Stimulated activated naive CD4-positive, alpha-beta T cell (primary cell): ENCODE results near the gene WDR86.

Source experiments
- DNase-seq, 6 experiments: peaks; one replicate each; lab custom pipeline; 2025; lab: John Stamatoyannopoulos, UW

WDR86 gene

DNA sequence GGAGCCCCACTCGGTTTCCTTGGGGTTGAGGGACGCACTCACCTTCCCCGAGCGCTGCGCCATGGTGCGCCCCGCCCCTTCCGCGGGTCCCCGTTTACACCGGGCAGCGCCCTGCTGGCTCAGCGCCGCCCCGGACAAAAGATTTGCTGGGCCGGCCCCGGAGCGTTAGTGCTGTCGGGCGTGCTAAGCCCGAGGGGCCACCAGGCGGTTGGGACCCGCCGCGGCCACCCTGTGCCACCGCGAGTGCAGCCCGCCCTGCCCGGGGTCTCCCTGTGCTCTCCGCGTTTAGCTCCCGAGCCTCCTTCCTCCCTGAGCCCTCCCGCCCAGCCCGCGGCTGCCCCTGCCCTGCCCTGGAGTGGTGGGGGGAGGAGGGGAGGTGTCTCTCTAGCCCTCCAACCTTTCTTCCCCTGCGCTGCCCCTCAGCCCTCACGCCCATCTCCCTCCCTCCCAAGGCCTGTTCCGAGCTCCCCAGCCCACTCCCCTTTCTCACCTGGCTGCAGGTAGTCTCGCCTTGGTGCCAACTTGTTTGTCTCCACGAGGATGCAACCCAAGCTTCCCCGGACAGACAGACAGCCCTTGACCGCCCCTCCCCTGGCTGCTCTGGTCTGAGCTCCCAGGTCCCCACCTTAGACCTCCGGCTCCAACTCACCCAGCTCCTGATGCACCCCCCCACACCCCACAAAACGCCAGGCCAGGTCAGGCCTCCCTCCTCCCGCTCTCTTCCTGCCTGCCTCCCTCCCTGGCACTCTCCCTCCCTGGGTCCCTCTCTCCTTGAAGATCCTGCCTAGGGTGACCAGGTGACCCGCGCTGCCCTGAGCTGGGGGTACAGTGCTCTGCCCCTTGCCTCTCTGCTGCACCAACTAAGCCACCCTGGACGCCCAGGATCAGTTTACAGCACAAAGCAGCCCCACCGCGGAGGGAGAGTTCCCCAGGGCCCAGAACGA, 30.3 kb upstream of the WDR86 start, which contains the start of gene CRYGN:
TSS of gene CRYGN (minus strand) at position 287 of the 944 bp plus-strand sequence. CDS start at position 63, 224 bp downstream.
- DNase-seq: peak in 3 of 6 experiments; percentile 13 to 14 (median 14)

GRCh38 chr7:151438864-151439601, 29.2 kb upstream of the WDR86 start:
- DNase-seq: no peak

GRCh38 chr7:151437866-151438516, 28.2 kb upstream of the WDR86 start:
- no peak for DNase-seq

- DNase-seq: no peak
These were observed 27.3 kb upstream of the WDR86 start for GRCh38 chr7:151437159-151437553.

DNA sequence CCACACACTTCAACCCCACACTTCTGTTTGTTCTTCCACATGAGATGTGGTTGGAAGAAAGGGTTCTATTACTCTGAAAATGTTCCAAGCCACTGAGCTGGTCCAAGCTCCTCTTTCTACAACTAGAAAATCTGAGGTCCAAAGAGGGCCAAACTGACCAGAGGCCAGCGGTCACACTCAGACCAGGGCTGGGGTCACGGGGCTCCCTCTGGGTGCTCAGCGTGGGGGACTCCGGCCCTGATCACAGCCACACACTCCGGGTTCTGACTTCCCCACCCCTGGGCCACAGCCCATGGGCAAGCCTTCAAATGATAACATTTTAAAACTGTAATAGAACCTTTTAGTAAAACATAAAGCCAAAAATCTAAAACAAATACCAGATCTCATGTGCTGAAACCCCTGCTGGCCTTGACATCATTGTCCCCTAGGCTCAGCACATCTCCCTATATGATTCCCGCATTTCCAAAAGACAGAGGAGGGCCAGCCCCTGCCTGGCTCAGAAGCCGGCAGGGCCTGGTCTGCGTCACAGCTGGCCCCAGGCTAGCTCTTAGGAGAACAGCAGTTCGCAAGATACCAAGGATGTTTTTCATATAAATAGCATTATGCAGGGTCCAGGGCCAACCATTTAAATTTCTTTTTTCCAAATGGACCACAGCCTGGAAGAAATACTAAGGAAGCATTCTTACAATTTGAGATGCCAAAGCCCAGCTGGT, 26.8 kb upstream of the WDR86 start:
- no peak for DNase-seq

GRCh38 chr7:151435971-151436370, 26.1 kb upstream of the WDR86 start:
- no peak for DNase-seq

GRCh38 chr7:151435103-151435916, 25.5 kb upstream of the WDR86 start:
- DNase-seq: no peak

DNA sequence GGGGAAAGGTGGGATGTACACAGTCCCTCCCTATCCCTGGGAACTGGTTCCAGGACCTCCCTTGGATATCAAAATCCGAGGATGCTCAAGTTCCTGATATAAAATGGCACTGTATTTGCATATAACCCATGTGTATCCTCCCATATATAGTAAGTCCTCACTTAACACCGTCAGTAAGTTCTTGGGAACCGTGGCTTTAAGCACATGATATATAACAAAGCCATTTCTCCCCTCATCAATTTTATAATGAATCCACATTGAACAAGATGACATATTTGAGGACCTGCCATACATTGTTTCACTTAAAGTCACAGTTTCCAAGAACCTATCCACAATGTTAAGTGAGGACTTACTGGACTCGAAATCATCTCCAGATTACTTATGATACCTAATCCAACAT, 24.7 kb upstream of the WDR86 start:
- DNase-seq: no peak

GRCh38 chr7:151433721-151434400, 24.0 kb upstream of the WDR86 start:
- no peak for DNase-seq

- DNase-seq: peak in 5 of 6 experiments; percentile 9 to 54 (median 39)
These were observed 23.1 kb upstream of the WDR86 start for GRCh38 chr7:151432658-151433521.

DNA sequence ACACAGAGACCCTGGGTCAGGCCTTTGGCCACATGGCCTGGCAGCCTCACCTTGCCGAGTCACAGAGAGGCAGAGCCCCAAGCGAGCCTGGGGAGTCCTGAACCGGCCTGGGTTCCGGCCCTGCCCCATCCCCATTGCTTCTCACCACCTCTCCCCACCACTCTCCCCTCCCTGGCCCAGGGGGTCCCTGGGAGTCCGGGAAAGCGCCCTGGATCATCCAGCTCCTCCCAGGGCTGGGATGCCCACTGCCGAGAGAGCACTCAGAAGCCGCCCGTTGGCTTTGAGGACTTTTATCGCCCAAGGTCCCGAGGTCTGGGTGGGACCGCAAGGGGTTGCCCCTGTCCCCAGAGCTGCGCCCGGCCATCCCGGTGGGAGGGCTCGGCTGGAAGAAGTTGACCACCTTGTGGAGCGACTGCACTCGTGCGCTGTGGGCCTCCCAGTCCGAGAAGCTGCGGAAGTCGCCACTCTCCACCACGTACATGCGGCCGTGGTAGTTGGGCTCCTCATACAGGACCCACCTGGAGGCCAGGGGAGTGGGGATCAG, 22.0 kb upstream of the WDR86 start:
- DNase-seq: no peak

- peak in 1 of 6 experiments; percentile 25 for DNase-seq
These were observed 21.5 kb upstream of the WDR86 start for GRCh38 chr7:151431281-151431767.

DNA sequence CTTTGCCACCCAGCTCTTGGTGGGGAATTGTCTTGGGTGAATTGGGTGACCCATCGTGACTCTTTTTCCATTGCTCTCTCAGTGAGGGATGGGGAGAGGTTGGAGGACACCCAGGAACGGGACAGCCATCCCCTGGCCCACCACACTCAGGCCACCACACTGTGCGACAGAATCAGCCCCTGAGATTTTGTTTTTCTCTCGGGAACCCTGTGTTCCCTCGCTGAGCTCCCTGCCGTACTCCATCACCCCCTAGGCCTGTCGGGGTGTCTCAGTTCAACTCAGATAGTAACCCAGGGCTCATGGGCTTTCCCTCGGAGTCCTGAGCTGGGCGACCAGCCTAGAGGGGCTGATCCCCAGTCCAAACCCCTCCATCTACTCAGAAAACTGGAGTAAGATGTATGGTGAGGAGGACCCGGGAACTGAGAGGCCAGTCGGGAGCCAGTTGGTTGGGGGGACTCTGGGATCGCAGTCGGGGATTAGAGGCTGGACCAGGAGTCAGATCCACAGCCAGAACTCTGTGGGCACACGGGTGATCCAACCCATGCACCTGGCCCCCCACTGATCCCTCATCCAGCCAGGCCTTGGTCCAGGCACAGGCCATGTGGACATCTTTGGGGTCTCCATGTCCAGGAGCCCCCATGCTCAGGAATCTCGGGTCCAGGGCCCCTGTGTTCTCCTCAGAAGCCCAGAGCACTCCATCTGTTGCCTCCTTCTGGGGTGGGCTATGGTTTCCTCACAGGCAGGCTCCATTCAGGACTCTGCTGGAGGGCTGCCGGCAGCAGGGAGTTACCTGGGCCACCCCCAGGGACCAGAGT, 20.8 kb upstream of the WDR86 start:
- peak in 2 of 6 experiments; percentile 48 to 68 for DNase-seq

GRCh38 chr7:151429560-151430331, 19.9 kb upstream of the WDR86 start:
- peak; percentile 32 to 88 (median 68) for DNase-seq

DNA sequence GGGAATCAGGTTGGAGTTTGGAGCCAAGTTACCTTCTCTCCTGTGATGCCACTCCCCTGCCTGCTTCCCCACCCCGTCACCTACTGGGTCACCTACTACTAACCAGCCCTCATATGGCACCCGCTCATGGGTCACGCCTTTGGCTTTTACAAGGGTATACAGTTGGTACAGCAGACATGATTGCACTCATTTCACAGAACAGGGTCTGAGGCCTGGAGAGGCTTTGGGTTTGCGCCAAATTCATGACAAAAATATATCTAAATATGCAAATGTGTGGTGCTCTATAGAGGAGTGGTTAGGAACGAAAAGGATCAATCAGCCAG, 19.4 kb upstream of the WDR86 start:
- no peak for DNase-seq

GRCh38 chr7:151428378-151429236, 18.8 kb upstream of the WDR86 start:
- peak in 1 of 6 experiments; percentile 37 for DNase-seq
